Measurements from ENCODE around the gene PRKD2.

The PRKD2 gene

GRCh38 chr19:46661735-46662592 is 55.0 kb downstream of the PRKD2 start:
- CTCF ChIA-PET = interaction anchor here (0.6 to 2.6 kb wide), 17 partner anchors 9 to 206 kb away, joined by 3 to 45 read pairs (median 5); partner anchors contain the start of gene GNG8
- TF ChIP-seq, protein P1, sequence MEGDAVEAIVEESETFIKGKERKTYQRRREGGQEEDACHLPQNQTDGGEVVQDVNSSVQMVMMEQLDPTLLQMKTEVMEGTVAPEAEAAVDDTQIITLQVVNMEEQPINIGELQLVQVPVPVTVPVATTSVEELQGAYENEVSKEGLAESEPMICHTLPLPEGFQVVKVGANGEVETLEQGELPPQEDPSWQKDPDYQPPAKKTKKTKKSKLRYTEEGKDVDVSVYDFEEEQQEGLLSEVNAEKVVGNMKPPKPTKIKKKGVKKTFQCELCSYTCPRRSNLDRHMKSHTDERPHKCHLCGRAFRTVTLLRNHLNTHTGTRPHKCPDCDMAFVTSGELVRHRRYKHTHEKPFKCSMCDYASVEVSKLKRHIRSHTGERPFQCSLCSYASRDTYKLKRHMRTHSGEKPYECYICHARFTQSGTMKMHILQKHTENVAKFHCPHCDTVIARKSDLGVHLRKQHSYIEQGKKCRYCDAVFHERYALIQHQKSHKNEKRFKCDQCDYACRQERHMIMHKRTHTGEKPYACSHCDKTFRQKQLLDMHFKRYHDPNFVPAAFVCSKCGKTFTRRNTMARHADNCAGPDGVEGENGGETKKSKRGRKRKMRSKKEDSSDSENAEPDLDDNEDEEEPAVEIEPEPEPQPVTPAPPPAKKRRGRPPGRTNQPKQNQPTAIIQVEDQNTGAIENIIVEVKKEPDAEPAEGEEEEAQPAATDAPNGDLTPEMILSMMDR (conservative IDR thresholded peaks at IDR 0.05; ENCODE audit: low read depth) = peak; percentile 94
- peak overlapping the region; percentile 13 for H3K27ac ChIP-seq
- POLR2A ChIA-PET (ENCODE audit: low non-redundant PET) = no interaction called here
- DNase-seq (ENCODE audit: low spot score) = peak; percentile 80

- H3K27ac ChIP-seq = peak within 1 kb of the TSS; percentile 13
- ChIA-PET POLR2A (ENCODE audit: low non-redundant PET) (interaction anchor here (0.7 kb wide), 1 partner anchor 30 kb away, joined by 3 read pairs; no protein-coding TSS in a partner anchor), CTCF (interaction anchor here (0.7 to 2.0 kb wide), 11 partner anchors 10 to 205 kb away, joined by 3 to 45 read pairs (median 7); partner anchors contain the start of gene GNG8)
- peak; percentile 99 for DNase-seq (ENCODE audit: low spot score)
- TF ChIP-seq, protein P1 (conservative IDR thresholded peaks at IDR 0.05; ENCODE audit: low read depth) = no peak
Observed at GRCh38 chr19:46661020-46661731, 55.7 kb downstream of the PRKD2 start, which contains the start of gene DACT3. Gene DACT3, minus strand, starts transcription at chr19:46661182. Its CDS starts 118 bp downstream, at chr19:46661064.

DNA sequence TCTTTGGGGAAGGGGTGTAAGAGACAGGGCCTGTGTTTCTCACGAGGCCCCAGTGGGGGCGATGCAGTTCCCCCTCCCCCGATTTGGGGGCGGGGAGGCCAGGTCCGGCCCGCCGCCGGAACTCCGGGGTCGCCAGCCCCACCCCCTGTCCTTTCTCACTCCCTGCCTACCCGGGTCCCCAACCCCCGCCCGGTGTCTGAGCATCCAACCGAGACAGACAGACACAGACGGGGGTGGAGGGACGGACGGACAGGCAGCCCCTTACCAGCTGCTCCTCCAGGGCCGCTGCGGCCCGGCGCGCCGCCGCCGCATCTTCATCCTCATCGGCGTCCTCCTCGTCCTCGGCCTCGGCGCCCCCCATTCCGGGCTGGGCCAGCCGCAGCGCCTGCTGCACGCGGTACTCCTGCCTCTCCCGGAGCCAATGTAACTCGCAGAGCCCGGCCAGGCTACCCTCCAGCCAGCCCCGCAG is 56.3 kb downstream of the PRKD2 start:
- no peak for DNase-seq (ENCODE audit: low spot score)
- TF ChIP-seq, protein P1 (conservative IDR thresholded peaks at IDR 0.05; ENCODE audit: low read depth) = no peak
- no peak overlapping the region for H3K27ac ChIP-seq
- ChIA-PET POLR2A (ENCODE audit: low non-redundant PET) (interaction anchor here (0.7 kb wide), 1 partner anchor 29 kb away, joined by 3 read pairs; no protein-coding TSS in a partner anchor), CTCF (interaction anchor here (0.6 to 2.0 kb wide), 5 partner anchors 24 to 260 kb away, joined by 3 to 7 read pairs (median 4); partner anchors contain the start of gene GNG8)

GRCh38 chr19:46660008-46660517 is 56.9 kb downstream of the PRKD2 start:
- no peak overlapping the region for H3K27ac ChIP-seq
- TF ChIP-seq, protein P1 (conservative IDR thresholded peaks at IDR 0.05; ENCODE audit: low read depth) = no peak
- DNase-seq (ENCODE audit: low spot score) = no peak
- CTCF ChIA-PET = interaction anchor here (0.6 to 1.6 kb wide), 3 partner anchors 23 to 260 kb away, joined by 3 to 4 read pairs (median 3); no protein-coding TSS in a partner anchor
- POLR2A ChIA-PET (ENCODE audit: low non-redundant PET) = no interaction called here

DNA sequence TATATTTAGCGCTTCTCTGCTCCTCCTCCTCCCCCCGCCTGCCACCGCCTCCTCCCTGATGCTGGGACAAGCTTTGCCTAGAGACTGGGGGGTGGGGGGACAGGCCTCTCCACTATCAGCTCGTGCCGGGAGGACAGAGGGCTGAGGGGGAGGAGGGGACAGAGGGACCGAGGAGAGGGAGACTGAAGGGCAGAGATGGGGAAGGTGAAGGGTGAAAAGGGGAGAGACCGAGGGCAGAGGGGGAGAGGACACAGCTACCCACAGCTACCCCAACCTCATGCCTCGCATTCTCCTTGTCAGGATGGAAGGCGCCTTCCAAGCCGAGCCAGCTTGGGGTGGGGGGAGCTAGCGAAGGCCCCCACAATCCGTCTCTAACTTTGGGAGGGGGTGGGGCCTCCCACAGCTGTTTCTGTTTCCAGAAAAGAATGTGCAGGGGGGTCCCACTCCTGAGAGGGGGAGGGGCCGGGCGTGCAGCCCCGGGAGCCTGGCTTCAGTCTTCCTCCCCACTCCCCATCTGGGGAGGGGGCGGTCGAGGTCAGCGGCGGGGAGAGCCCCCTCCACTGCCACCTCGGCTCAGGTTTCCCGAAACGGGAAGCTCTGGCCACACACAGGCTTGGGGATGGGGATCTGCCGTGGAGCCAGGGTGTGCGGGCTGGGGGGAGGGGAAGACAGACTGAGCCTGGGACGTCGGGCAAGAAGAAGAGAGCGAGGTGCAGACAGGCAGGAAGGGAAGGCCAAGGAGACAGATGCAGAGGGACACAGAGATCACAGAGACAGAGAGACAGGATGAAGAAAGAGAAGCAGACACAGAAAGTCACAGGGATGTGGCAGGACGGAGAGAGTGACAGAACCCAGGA is 57.5 kb downstream of the PRKD2 start:
- DNase-seq (ENCODE audit: low spot score) = no peak
- H3K27ac ChIP-seq = no peak overlapping the region
- ChIA-PET CTCF (interaction anchor here (0.6 to 1.6 kb wide), 3 partner anchors 22 to 215 kb away, joined by 3 to 4 read pairs (median 4); no protein-coding TSS in a partner anchor), POLR2A (ENCODE audit: low non-redundant PET) (no interaction called here)
- TF ChIP-seq, protein P1 (conservative IDR thresholded peaks at IDR 0.05; ENCODE audit: low read depth) = no peak

Measured in RWPE1 (cell line).